HG03103 (cell line): Measurements from ENCODE around the gene DIP2C.
"Not testable (repeated sequence)": the region's sequence is repeated elsewhere in the genome, so short reads cannot be mapped to it uniquely, and the experiment has no call there.

Experiments used
- ATAC-seq: cut with Tn5 transposase; IDR thresholded peaks from one replicate; pipeline ENCODE4 v1.9.1; 2021; ENCODE audit warnings: low read depth; ENCODE audit not compliant: unreplicated experiment

The DIP2C gene

DNA sequence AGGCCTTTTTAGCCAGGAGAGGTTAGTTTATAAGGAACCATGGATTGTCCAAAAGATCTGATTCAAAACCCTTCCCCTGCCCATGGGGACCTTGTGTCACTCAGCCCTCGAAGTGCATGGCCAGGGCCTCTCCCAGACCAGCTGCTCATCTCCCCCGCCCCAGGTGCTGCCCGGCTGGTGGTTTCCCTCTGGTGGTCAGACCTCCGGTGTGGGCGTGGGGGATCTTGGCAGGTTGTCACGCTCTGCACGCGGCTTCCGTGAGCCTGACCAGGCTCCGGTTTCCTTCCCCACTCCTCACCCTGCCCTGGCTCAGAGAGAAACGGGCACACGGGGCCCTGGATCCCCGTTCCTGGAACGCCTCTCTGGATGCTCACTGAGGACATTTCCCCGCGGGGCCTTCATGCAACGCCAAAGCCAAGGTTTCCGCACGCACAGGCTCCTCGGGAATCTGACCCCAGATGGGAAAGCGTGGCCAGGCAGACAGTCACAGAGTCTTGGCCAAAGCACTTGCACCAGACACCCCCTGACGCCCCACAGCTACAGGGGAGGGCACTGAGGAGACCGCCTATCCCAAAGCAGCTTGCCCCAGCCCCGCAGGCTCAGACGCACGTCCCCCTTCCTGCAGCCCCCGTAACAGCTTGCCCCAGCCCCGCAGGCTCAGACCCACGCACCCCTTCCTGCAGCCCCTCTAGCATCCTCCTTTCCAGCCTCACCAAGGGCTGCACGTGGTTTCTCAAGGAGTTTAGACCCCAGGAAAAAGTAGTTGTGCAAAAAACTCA lies 7.8 kb upstream of the DIP2C start:
- ATAC-seq, result no peak

DNA sequence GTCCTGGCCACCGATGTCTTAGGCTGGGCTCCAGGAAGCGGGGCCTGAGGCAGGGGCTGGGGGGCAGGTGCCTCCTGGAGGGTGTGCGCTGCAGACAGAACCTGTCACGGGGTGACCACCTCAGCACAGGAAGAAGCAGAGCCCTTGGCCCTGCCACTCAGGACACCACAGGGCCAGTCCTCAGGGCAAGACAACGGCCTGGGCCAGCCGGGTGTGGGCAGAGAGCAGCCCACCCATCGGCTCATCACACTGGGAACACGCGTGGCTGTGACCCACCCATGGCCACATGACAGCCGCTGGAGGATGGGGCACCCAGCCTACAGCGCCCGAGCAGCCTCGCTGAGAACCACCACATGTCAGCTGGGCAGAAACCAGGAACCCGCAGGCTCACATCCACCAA lies 5.9 kb upstream of the DIP2C start:
- no peak for ATAC-seq

DNA sequence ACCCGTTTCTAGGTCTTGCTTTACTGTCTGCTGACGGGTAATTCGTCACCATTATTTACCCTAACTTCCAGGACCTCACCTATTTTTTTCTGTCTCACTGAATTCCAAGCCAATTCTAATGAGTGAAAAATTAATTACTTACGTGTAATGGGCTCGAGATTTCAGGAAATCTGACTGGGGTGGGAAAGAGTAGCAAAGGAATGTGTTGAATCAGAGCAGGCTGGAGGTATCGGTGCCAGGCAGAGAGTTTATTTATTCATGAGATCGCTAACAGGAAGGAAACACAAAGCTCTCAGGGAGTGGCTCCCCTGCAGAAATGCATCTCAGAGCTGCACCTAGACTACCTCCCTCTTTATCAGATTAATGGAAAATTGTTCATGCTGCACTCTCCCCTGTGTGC lies 4.0 kb upstream of the DIP2C start:
- ATAC-seq, result no peak

DNA sequence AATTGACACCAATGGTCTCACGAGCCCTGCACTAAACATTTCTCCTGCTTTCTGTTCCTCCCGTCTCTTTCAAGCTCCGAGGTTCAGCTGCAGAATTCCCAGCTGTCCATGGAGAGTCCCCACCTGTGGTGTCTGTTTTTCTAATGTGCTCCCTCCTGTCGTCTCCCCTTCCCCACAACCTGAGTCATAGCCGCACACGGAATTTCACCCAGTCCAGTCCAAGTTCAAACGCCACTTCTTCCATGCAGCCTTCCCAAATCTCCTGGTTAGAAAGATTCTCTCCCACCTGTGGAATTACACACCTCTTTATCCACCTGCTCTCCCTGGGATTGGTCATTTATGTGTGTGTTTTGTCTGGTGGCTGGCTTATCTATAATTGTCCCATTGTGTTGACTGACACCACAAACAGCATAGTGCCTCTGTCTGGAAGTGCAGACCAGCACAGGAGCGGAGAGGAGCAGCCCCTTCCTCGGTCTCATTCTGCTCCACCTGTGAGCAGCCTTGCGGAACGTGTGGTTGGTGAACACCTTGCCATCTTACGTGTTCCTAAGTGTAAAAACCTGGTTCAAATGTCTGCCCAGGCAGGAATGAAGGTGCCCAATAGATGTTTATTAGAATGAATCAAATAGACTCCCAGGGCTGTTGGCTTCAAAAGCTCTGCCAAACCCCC lies 3.3 kb upstream of the DIP2C start:
- no peak for ATAC-seq

DNA sequence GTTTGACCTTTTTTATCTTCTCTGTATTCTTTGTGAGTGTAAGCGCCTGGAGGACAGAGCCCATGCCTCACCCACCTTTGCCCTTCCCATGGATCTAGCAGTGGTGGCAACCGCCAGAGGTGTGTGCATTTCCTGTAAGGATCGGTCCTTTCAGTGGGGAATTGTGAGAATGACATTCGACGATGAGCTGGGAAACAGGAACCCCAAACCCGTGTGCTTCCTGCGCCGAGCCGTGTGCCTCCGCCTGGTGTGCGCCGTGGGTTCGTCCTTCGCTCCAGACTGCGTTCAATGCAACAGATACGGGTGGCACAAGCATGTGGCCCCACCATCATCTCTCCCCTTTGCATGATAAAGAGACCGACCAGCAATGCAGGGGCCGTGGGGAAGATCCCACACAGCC lies 1.7 kb upstream of the DIP2C start:
- ATAC-seq, result no peak

DNA sequence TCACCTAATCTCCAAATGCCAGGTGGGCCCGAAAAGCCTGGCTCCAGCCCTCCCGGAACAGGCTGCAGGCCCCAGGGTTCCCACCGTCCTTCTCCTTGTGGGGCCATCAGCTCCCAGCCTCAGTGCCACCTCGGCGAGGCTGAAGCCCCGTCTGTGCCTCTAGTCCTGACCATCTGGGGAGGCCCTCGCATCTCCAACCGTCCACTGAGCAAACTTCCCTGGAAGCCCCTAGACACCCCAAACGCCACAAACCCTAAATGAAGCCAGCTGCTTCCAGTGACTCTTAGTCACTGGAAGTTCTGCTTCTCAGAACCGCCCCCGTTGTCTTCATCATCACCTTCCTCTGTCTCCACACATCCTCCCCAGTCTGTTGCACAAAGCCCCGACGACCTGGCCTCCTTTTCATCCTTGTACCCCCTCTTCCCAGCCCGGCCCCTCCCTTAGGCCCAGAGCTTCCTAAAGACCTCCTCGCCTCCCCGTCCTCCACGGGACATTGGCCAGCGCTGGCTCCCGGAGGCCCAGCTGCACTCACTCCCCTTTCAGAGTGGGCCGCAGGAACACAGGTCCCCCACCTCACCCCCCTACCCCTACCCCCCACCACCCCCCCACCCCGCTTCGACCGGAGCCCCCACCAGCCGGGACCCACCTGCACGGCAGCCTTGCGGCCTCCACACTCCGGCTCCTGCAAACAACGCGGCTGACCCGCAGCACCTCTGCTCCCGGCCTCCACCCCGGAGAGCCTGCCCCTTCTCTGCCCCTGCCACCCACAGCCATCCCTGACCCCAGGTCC lies 1.1 kb upstream of the DIP2C start:
- ATAC-seq, result no peak

DNA sequence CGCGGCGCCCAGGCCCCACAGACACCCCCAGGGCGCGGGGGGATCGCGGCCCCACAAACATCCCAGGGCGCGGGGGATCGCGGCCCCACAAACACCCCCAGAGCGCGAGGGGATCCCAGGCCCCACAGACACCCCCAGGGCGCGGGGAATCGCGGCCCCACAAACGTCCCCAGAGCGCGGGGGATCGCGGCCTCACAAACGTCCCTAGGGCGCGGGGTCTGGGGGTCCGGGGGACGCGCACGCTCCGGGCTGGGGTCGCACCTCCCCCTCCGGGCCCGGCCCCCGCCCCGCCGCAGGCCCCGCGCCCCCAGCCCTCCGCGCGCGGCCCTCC lies 382 bp downstream of the DIP2C start:
- ATAC-seq, result no peak

DNA sequence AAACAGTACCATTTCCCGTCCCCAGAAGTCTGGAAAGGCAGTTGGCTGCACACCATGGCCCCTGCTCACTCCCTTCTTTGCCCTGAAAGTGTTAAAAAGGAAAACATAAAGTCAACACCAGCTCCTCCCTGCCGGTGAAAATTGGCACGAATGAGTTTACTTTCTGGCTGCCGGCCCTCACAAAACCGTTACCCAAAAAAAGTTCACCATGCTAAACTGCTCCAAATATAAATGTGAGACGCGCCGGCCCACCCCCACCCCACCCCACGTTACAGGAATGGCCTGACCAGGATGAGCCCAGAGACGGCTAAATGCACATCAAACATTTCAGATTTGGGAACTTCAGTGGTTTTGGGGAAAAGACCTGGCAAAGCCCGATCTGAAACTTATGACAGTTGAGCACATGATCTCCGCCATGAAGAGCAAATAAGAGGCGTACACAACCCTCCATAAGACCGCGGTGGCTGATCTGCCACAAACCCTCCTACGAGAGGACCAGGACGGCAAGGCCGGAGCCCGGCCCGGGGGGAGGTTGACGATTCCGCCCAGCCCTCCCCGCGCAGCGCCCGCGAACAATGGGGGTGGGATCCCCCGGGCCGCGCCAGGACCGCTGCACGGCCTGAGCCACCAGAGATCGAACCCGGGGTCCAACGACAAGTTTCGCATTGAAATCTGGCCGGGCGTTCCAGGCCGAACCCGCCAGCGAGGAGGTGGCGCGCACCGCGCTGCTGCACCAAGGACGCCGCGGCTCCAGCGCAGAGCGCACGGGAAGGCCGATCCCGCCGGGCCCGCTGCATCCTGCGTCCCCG lies 952 bp downstream of the DIP2C start:
- no peak for ATAC-seq

DNA sequence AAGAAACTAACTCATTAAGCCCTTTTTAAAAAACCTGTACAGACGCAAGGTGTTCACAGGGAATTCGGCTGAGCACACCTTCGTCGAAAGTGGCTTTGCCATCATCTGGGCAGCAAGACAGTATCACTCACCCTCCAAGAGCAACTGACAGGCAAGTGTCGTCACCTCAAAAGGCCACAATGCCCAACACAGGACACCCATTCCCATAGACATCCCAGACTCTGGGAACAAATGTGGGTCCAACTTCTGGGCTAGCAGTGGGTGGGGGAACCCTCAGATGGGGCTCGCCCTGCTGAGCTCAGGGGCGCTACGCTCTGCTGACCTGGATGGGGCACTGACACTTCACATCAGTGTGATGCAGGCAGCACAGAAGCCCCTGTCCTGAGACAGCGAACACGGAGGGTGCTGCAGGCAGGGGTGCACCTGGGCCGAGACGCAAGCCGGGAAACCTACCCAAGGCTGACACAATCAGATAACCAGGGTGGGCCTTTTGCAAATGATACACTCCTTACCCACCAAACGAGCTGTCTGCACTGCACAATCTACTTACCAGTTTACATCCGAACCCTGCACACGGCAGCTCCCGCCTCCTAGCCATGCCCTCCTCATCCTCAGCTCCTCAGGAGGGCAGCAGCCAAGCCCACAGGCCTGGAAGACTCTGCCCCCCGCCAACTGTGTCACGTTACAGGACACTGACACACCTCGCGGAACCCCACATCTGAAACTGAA lies 1.7 kb downstream of the DIP2C start:
- no peak for ATAC-seq

DNA sequence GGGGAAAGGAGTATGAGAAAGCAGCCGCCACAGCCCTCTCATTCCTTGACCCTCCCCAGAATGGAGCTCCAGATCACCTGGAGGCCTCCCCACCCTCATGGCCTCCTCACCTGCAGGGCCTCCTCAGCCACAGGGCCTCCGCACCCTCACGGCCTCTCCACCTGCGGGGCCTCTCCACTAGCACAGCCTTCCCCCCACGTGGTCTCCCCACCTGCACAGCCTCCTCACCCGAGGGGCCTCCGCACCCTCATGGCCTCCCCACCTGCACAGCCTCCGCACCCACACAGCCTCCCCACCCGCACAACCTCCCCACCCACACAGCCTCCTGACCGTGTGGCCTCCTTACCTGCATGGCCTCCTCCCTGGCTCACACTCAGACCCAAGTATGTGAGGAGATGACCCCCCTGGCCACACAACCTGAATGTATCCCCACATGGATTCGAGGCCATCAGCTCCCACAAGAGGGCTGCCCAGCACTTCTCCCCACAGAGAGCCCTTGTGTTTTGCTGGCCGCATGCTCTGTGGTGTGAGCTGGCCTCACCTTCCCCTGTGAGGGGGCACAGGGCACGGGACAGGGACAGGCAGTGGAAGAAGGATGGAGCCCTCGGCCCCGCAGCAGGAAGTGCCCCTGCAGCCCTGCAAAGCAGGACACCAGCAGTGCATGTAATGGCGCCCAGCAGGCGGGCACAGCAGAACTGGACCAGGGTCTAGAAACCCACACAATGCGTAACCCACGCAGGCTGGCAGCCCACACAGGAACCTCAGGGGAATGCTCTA lies 3.1 kb downstream of the DIP2C start:
- ATAC-seq, result no peak

DNA sequence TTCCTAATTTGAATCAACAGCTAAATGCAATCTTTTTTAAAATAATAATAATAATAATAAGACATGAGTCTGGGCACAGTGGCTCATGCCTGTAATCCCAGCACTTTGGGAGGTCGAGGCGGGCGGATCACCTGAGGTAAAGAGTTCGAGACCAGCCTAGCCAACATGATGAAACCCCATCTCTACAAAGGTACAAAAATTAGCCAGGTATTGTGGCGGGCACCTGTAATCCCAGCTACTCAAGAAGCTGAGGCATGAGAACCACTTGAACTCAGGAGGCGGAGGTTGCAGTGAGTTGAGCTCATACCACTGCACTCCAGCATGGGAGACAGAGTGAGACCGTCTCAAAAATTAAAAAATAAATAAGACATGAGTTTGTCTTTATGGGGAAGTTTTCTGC lies 3.9 kb downstream of the DIP2C start:
- no peak for ATAC-seq

DNA sequence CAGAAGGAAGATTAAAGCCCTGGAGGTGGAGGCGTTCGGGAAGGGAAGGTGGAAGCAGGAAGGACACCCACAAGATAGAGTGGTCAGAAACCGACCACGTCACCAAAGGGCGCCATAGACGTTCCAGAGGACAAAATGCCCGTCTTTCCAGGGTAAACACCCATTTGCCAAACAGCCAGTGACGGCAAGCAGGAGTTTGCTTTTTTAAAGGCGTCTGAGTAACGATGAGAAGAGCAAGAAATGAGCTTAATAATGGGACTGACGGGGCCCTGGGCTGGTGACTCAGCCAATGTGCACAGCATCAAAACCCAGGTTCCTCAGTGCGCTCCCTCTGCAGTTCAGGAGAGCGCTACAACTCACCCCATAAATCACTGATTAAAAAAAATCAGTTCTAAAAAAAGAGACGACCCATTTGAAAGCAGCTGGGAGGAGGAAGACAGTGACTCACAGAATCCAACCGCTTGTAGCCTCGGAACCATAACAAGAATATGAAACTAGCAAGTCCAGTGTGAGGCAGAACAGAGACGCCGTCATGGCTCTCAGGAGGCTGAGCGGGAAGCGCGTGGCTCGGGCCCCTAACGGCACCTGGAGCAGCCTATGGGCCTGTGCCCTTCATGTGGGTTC lies 5.9 kb downstream of the DIP2C start:
- no peak for ATAC-seq

DNA sequence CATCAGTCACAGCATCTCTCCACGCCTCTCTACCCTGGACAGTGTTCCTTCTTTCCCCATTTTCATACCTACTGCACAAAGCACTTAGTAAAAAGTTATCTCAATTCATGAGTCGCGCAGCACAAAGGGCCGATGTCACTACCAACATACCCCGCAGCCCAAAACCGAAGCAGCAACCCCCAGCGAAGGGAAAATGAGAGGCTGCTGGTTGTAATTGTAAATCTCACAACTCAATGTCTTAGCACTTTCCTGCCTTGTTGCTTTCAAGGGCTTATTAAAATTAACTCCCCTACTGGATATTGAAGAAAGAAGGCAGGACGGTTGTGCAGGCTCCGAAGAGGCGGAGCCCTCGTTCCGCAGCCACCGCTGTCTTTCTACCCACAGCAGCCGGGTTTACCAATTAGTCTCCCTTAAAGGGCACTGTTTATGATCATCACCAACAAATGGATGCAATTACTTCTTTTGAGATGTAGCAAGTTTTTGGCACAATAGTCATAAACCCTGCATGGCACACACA lies 6.5 kb downstream of the DIP2C start:
- no peak for ATAC-seq

DNA sequence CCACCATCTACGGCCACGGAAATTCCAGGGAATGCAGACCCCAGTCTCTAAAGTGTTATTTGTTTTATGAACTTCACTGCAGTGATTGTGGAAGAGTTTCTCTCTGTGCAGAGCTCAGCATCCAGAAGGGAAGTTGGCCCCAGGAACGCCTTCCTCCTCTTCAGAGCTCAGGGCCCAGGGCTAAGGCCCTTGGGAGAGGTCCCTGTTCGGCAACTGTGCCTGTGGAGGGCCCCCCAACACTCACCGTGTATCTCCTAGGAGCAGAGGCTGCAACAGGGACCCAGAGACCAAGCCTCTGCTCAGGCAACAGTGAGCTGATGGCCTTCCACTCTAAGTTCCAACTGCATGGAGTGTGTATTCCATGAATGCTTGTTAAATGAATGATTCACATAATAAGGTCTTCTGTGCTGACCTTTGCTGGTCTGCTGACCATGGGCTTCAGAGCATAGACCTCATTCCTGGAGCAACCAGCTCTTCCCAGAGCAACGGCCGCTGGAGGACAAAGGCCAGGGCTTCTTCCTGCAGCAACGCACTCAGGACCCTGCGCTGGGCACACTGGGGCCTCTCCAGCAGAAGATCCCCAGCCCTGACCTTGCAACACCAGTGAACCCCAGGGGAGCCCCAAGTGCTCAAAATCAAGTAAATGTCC lies 7.7 kb downstream of the DIP2C start:
- no peak for ATAC-seq

DNA sequence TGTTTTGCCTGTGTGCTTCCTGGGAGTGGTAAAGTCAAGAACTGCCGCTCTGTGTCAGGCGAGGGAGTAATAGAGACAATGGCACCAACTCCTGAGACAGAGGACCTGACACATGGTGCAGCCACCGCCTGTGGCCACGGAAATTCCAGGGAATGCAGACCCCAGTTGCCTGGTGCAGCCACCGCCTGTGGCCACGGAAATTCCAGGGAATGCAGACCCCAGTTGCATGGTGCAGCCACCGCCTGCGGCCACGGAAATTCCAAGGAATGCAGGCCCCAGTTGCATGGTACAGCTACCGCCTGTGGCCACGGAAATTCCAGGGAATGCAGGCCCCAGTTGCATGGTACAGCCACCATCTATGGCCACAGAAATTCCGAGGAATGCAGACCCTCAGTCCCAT lies 8.7 kb downstream of the DIP2C start:
- ATAC-seq, result no peak

DNA sequence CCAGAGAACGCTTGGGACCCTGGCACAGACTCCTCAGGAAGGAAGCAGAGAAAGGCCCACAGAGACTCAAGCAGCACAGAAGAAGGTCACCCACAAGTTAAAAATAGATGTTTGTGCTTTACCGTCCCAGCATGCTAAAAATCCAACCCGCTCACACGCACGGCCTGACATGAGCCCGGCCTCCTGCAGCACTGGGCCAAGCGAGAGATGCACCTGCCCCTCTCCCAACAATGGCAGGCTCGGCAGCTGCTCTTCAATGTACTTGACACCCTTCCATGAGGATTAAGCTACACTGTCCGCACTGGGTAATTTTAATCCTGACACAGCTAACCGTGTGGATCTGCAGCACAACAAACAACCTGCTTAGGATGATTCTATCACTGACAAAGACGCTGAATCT lies 9.3 kb downstream of the DIP2C start:
- ATAC-seq, result no peak

DNA sequence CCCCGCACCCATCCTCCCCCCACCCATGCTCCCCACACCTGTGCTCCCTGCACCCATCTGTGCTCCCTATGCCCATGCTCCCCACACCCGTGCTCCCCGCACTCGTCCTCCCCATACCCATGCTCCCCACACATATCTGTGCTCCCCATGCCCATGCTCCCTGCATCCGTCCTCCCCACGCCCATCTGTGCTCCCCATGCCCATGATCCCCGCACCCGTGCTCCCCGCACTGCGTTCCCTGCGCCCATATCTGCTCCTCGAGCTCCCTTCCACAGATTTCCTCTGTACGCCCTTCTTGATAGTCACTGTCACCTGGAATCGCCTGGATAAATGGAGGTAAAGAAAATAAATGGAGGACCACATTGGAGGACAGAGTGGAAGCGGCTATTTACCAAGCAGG lies 9.9 kb downstream of the DIP2C start:
- ATAC-seq, result no peak

DNA sequence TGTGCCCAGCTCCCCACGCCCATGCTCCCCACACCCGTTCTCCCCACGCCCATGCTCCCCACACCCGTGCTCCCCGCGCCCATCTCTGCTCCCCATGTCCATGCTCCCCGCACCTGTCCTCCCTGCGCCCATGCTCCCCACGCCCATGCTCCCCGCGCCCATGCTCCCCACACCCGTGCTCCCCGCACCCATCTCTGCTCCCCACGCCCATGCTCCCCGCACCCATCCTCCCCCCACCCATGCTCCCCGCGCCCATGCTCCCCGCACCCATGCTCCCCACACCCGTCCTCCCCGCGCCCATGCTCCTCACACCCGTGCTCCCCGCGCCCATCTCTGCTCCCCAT lies 10.8 kb downstream of the DIP2C start:
- not testable (repeated sequence) for ATAC-seq
